Ascending aorta (tissue), 2 donors: ENCODE data around the gene CDKL1. TPM values are rescaled to one million over a fixed set of nuclear protein-coding genes. Genes with fewer than 3 reads are reported as not detected.
"Not testable (repeated sequence)": the region's sequence is repeated elsewhere in the genome, so short reads cannot be mapped to it uniquely, and the experiment has no call there.

ENCODE experiments used
- DNase-seq, 2 donors: peaks; one replicate each; pipeline ENCODE4 v3.0.0-alpha.2; 2019; ENCODE audit warnings: low spot score in 2 of 2
- H3K27ac ChIP-seq, 2 donors: fragments of 200-600 bp; sonication (generic); one replicate each; pipeline ENCODE4 v1.5.1; 2016 to 2017; ENCODE audit warnings: mild to moderate bottlenecking in 1 of 2
- H3K27me3 ChIP-seq: fragments of 200-600 bp; sonication (generic); one replicate; pipeline ENCODE4 v1.5.1; 2017
- H3K36me3 ChIP-seq, 2 donors: fragments of 200-600 bp; sonication (generic); one replicate each; pipeline ENCODE4 v1.5.1; 2016
- H3K4me1 ChIP-seq, 2 donors: fragments of 200-600 bp; sonication (generic); one replicate each; pipeline ENCODE4 v1.5.1; 2016 to 2017; ENCODE audit warnings: mild to moderate bottlenecking in 1 of 2
- H3K4me3 ChIP-seq, 2 donors: fragments of 200-600 bp; sonication (generic); one replicate each; pipeline ENCODE4 v1.5.1; 2016 to 2017; ENCODE audit warnings: mild to moderate bottlenecking in 1 of 2
- H3K9me3 ChIP-seq, 2 donors: fragments of 200-600 bp; sonication (generic); one replicate each; pipeline ENCODE4 v1.5.1; 2016
- intact Hi-C: fragments of 100-400 bp; cut with DNase I; formaldehyde crosslinking; loops from one replicate; pipeline ENCODE4 v1.15.1; 2023
- total RNA-seq: library from RNA; depleted of rRNA; stranded (reverse); fragments of >200 nt; gene quantifications from one replicate; pipeline ENCODE4 v1.1.0, GENCODE V29; 2016
- TF ChIP-seq, protein P1 (sequence below), 3 experiments: fragments of 200-600 bp in 2 of 3; fragments of 450-650 bp in 1 of 3; sonication (generic) in 2 of 3; IDR thresholded peaks; one replicate each; pipeline ENCODE4 v1.5.1; 2016 to 2019; ENCODE audit warnings: antibody characterized with exemption in 3 of 3, mild to moderate bottlenecking in 1 of 3, moderate library complexity in 1 of 3

Gene CDKL1
- total RNA-seq, 1 donor from 2014 or later, result 0.85 TPM

DNA sequence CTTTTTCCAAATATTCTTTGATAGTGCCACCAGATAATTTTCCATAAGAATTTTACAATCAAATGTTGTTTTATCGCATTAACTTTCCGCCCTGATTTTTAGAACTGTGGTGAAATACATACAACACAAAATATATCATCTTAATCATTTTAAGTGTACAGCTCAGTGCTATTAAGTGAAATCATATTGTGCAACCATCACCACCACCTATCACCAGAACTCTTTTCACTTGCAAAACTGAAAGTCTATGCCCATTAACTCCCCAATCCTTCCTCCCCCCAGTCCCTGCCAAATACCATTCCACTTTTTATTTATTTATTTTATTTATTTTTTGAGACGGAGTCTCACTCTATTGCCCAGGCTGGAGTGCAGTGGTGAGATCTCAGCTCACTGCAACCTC, 36.6 kb downstream of the CDKL1 start:
- Histone ChIP-seq H3K36me3 (no peaks in the 10 kb centered on the region), H3K27ac (no peak overlapping the region), H3K4me1 (no peaks in the 10 kb centered on the region), H3K27me3 (no peaks in the 10 kb centered on the region), H3K4me3 (no peak overlapping the region), H3K9me3 (no peaks in the 10 kb centered on the region)
- intact Hi-C loops, result no loop called here
- no peak for DNase-seq
- TF ChIP-seq, protein P1, sequence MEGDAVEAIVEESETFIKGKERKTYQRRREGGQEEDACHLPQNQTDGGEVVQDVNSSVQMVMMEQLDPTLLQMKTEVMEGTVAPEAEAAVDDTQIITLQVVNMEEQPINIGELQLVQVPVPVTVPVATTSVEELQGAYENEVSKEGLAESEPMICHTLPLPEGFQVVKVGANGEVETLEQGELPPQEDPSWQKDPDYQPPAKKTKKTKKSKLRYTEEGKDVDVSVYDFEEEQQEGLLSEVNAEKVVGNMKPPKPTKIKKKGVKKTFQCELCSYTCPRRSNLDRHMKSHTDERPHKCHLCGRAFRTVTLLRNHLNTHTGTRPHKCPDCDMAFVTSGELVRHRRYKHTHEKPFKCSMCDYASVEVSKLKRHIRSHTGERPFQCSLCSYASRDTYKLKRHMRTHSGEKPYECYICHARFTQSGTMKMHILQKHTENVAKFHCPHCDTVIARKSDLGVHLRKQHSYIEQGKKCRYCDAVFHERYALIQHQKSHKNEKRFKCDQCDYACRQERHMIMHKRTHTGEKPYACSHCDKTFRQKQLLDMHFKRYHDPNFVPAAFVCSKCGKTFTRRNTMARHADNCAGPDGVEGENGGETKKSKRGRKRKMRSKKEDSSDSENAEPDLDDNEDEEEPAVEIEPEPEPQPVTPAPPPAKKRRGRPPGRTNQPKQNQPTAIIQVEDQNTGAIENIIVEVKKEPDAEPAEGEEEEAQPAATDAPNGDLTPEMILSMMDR (IDR thresholded peaks at IDR 0.05), result no peak

- H3K4me1 ChIP-seq, result no peaks in the 10 kb centered on the region
- H3K9me3 ChIP-seq, result no peaks in the 10 kb centered on the region
- TF ChIP-seq, protein P1 (IDR thresholded peaks at IDR 0.05), result no peak
- no peak overlapping the region for H3K4me3 ChIP-seq
- H3K27me3 ChIP-seq, result no peaks in the 10 kb centered on the region
- DNase-seq, result no peak
- H3K36me3 ChIP-seq, result no peaks in the 10 kb centered on the region
- no peak overlapping the region for H3K27ac ChIP-seq
- intact Hi-C loops, result no loop called here
These were observed 37.0 kb downstream of the CDKL1 start for GRCh38 chr14:50359631-50360030.

- Histone ChIP-seq H3K27ac (no peak overlapping the region), H3K4me1 (no peaks in the 10 kb centered on the region), H3K4me3 (no peak overlapping the region), H3K36me3 (no peaks in the 10 kb centered on the region), H3K27me3 (no peaks in the 10 kb centered on the region), H3K9me3 (no peaks in the 10 kb centered on the region)
- intact Hi-C loops, result no loop called here
- DNase-seq, result no peak
- TF ChIP-seq, protein P1 (IDR thresholded peaks at IDR 0.05), result no peak
These were observed 38.8 kb downstream of the CDKL1 start for GRCh38 chr14:50357753-50358395.

GRCh38 chr14:50357124-50357523, 39.6 kb downstream of the CDKL1 start:
- Histone ChIP-seq H3K4me3 (no peak overlapping the region), H3K9me3 (no peaks in the 10 kb centered on the region), H3K27ac (no peak overlapping the region), H3K36me3 (no peaks in the 10 kb centered on the region), H3K27me3 (no peaks in the 10 kb centered on the region), H3K4me1 (no peaks in the 10 kb centered on the region)
- DNase-seq, result no peak
- intact Hi-C loops, result no loop called here
- TF ChIP-seq, protein P1 (IDR thresholded peaks at IDR 0.05), result no peak

GRCh38 chr14:50356283-50356682, 40.4 kb downstream of the CDKL1 start:
- H3K4me3 ChIP-seq, intact Hi-C loops, DNase-seq, H3K36me3 ChIP-seq, H3K4me1 ChIP-seq, H3K27me3 ChIP-seq, H3K27ac ChIP-seq, H3K9me3 ChIP-seq: not testable (repeated sequence)

- Histone ChIP-seq H3K4me3 (no peak overlapping the region), H3K27ac (no peak overlapping the region), H3K9me3 (no peaks in the 10 kb centered on the region), H3K4me1 (no peaks in the 10 kb centered on the region), H3K27me3 (no peaks in the 10 kb centered on the region), H3K36me3 (no peaks in the 10 kb centered on the region)
- no peak for DNase-seq
- intact Hi-C loops, result no loop called here
- TF ChIP-seq, protein P1 (IDR thresholded peaks at IDR 0.05), result no peak
These were observed 41.0 kb downstream of the CDKL1 start for GRCh38 chr14:50355692-50356091.
